OCI-LY7 (cell line): ENCODE measurements around the gene TRIM28.

ENCODE experiments used
- EZH2phosphoT487 ChIP-seq: fragments of 200-600 bp; sonication (generic); IDR thresholded peaks from 2 replicates; pipeline ENCODE4 v1.6.1; 2018; ENCODE audit warnings: low read depth, borderline replicate concordance, mild to moderate bottlenecking, mixed run types, antibody characterized with exemption, low read length, moderate library complexity, mixed read lengths
- TF ChIP-seq, protein P1 (sequence below): fragments of 200-600 bp; sonication (generic); conservative IDR thresholded peaks from 2 replicates; pipeline ENCODE4 v1.5.1; 2014; ENCODE audit warnings: mild to moderate bottlenecking, antibody characterized with exemption, low read length, moderate library complexity, mixed read lengths

DNA sequence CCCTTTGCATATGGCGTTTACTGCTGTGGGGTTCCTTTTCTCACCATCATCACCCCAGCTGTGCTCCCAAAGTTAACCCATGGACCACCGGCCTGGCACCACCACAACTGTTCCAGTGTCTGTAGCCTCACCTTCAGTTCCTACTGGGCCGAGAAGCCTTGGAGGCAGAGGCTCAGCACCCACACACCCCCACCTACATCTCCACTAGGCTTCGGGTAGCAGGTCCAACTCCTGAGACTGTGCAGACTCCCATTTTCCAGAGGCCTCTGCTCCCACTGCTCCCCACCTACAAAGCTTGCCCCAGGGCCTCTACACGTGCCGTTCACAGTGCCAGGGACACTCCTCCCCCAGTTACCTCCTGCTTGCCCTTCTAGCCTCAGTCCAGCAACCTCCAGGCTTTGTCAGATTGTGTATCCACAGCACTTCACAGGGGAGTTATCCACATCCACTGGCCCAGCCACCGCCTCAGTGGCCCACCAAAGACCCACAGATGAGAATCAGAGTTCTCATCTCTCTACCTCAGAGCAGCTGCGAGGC, 46.2 kb upstream of the TRIM28 start:
- TF ChIP-seq, protein P1, sequence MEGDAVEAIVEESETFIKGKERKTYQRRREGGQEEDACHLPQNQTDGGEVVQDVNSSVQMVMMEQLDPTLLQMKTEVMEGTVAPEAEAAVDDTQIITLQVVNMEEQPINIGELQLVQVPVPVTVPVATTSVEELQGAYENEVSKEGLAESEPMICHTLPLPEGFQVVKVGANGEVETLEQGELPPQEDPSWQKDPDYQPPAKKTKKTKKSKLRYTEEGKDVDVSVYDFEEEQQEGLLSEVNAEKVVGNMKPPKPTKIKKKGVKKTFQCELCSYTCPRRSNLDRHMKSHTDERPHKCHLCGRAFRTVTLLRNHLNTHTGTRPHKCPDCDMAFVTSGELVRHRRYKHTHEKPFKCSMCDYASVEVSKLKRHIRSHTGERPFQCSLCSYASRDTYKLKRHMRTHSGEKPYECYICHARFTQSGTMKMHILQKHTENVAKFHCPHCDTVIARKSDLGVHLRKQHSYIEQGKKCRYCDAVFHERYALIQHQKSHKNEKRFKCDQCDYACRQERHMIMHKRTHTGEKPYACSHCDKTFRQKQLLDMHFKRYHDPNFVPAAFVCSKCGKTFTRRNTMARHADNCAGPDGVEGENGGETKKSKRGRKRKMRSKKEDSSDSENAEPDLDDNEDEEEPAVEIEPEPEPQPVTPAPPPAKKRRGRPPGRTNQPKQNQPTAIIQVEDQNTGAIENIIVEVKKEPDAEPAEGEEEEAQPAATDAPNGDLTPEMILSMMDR, result no peak
- no peak for TF ChIP-seq EZH2phosphoT487
